Erythroblast (primary cell): ENCODE results near the gene PLA2G2D.

Experiments
- DNase-seq, 2 experiments: peaks; one replicate each; lab custom pipeline; 2025; lab: John Stamatoyannopoulos, UW
- GATA1 ChIP-seq: IDR thresholded peaks from 2 replicates; pipeline ENCODE4 v1.6.1; 2011; ENCODE audit warnings: low read depth, mild to moderate bottlenecking, control low read depth, low read length, moderate library complexity
- POLR2A ChIP-seq: IDR thresholded peaks from 2 replicates; pipeline ENCODE4 v1.6.1; 2011; ENCODE audit warnings: mild to moderate bottlenecking, low read length

The PLA2G2D gene

DNA sequence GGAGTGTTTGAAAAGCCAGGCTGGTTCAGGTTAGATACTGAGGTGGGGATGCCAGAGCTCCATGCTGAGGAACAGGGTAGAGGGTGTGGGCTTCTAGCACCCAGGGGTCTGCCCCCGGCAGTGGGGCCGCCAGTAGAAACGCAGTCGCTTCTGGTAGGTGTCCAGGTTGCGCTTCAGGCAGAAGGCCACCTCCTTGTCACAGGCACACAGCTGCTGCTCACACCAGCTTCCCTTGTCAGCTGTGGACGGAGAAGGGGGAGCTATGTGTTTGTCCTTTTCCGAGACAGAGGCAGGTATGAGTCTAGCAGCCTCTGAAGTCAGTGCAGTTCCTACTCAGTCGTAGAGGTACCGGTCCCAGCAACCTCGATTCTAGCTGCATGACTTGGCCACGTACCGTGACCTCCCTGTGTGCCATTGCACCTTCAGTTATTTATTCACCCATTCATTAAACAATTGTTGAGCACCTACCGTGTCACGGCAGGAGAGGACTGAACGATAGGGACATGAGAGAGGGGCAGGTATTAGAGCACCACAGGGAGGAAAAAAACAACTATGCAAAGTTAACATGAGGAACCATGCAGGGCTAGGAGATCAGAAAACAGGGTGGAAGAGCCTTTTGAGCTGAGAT, 5.2 kb downstream of the PLA2G2D start:
- TF ChIP-seq GATA1: no peak
- TF ChIP-seq POLR2A: no peak
- DNase-seq: no peak

DNA sequence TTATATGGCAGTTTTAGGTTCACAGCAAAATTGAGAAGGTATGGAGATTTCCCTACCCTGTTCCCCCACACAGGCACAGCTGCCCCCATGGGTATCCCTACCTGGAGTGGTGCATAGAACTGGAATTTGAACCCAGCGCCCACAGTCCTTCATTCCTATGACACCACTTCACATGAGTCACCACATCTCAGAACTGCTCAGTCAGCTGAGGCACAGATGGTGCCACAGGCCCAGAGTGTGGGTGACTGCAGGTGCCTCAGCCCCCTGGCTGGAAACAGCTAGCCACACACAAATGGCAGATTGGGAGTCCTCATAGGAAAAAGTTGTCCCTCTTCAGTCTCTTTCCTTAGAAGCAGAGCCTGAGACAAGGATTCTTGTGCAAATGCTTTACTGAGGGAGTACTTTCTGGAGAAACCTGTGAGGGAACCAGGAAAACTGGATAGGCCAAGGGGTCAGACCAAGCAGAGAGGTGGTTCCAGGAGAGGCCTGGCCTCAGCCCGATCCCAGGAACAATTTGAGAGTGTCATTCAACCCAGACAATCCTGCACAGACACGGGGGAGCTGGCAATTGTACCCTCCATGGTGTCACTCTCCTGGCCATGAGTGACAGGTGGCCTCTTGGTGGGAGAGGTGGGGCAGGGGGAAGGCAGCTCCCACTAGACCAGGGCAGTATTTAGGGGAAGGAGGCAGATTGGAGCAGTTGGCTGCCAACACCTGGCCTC, 6.9 kb downstream of the PLA2G2D start:
- no peak for TF ChIP-seq GATA1
- no peak for TF ChIP-seq POLR2A

DNA sequence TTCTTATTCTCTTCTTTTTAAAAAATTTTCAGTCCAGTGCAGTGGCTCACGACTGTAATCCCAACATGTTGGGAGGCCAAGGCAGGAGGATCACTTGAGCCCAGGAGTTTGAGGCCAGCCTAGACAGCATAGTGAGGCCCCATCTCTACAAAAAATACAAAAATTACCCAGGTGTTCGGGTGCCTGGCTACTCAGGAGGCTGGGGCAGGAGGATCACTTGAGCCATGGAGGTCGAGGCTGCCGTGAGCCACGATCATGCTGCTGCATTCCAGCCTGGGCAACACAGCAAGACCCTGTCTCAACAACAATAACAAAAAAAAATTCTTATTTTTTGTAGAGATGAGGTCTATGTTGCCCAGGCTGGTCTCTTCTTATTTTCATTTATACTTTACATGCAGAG, 7.9 kb downstream of the PLA2G2D start:
- TF ChIP-seq GATA1 (no peak), POLR2A (no peak)
- DNase-seq: no peak

More for the DNA sequence above, 6.9 kb downstream of the PLA2G2D start:
- DNase-seq: no peak

DNA sequence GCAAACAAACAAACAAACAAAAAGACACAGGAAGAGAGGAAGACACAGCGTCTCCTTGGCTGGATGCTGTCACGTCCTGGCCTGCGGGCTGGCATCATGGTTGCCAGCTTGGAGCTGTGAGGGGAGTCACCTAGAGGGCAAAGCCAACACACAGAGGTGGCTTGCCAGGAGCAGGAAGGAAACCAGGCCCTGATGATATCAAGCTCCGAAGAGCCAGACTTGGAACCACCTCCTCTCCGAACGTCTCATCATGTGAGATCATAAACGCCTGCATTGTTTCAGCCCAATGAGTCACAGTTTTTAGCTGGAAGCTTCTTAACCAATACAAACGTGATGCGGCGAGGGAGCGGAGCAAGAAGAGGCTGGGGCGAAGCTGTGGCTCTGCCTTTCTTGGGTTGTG, 8.7 kb downstream of the PLA2G2D start:
- no peak for DNase-seq
- TF ChIP-seq GATA1 (no peak), POLR2A (no peak)

DNA sequence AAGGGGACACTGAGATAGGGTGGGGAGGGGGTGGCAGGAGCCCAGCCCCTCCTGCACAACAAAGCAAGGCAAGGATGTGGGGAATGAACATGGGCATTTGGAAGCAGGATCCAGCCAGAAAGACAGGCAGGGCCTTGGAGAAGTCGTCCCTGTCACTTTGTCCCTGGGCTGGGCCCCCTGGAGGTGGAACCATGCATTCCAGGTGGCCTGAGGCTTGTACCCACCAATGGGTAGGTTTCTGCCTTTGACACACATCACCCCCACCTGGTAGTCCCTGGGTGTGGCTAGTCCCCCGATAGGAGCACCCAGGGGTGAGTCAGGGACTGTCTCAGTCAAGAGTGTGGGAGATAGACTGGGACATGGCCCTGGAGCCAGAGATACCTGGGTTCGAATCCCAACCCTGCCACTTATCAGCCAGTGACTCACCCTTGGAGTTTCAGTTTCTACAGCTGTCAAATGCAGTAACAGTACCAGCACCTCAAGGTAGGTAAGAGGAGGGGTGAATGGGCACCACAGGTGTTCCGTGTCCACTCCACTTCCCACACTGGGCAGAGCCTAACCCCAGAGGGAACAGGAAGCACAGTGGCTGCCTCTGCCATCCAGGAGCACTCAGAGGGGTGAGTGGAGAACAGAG, 10.0 kb downstream of the PLA2G2D start:
- peak in 1 of 2 experiments; percentile 3 for DNase-seq
- TF ChIP-seq POLR2A: no peak
- no peak for TF ChIP-seq GATA1

DNA sequence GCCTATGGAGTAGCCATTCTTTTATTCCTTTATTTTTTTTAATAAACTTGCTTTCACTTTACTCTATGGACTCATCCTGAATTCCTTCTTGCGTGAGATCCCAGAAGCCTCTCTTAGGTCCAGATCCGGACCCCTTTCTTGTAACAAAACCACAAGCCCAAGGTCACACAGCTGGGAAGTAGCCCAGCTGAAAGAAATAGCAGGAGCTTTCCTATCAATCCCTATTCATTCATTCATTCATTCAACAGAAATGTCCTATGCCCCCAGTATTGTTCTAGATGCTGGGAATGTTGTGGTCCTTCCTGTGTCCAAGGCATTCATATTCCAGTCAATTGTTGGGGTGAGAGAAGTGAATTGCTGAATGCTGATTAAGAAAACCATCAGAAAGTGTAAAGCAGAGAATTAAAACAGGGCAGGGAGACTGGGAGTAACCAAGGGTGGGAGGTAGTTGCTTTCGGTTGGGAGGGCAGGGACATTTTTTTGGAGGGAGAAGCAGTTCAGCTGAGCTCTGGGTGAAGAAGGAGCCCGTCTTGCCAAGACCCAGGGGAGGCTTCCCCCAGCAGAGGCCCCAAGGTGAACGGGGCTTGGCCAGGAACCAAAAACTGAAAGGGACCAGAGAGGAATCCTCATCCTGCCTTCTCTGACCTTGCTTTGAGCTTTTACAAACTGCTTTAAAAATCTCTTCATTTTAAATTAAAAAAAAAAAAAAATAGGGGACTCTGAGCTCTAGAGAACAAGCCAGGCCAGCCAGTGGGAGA, 10.8 kb downstream of the PLA2G2D start:
- TF ChIP-seq POLR2A: no peak
- no peak for TF ChIP-seq GATA1
- DNase-seq: no peak

DNA sequence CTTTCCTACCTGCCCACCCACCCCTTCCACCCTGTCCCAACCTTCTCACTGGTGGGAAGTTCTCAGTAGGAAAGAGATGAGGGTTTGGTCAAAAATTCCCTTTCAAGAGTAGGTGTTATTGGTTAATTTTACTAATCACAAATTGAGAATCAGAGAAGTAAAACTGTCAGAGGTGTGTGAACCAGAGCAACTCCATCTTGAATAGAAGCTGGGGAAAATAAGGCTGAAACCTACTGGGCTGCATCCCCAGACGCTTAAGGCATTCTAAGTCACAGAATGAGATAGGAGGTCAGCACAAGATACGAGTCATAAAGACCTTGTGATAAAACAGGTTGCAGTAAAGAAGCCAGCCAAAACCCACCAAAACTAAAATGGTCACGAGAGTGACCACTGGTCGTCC, 11.5 kb downstream of the PLA2G2D start:
- TF ChIP-seq GATA1 (no peak), POLR2A (no peak)

GRCh38 chr1:20107351-20107750, 12.0 kb downstream of the PLA2G2D start:
- TF ChIP-seq POLR2A (no peak), GATA1 (no peak)
- DNase-seq: no peak

More for the DNA sequence above, 11.5 kb downstream of the PLA2G2D start:
- DNase-seq: no peak

DNA sequence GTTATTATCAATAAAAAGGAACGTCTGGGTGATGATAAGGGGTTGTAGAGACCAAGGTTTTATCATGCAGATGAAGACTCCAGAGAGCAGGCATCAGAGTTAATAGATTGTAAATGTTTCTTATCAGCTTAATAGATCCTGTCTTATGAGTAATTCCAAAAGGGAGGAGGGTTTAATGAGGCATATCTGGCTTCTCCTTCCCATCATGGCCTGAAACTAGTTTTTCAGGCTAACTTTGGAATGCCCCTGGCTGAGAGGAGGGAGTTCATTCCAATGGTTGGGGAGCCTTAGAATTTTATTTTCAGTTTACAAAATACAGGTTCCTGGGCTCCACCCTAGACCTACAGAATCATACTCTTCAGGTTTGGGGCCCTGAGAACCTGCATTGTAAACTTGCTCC, 13.5 kb downstream of the PLA2G2D start:
- peak in 1 of 2 experiments; percentile 16 for DNase-seq
- TF ChIP-seq POLR2A: no peak
- no peak for TF ChIP-seq GATA1

- DNase-seq: no peak
- TF ChIP-seq POLR2A (no peak), GATA1 (no peak)
Observed at GRCh38 chr1:20102875-20103274, 16.5 kb downstream of the PLA2G2D start.

- DNase-seq: peak; percentile 22 to 34
- TF ChIP-seq GATA1 (no peak), POLR2A (no peak)
Observed at GRCh38 chr1:20100632-20101355, 18.5 kb downstream of the PLA2G2D start.

- no peak for TF ChIP-seq POLR2A
- no peak for TF ChIP-seq GATA1
- no peak for DNase-seq
Observed at GRCh38 chr1:20099533-20099932, 19.8 kb downstream of the PLA2G2D start.

GRCh38 chr1:20096840-20097447, 22.4 kb downstream of the PLA2G2D start:
- TF ChIP-seq GATA1 (no peak), POLR2A (no peak)
- no peak for DNase-seq
